Breast epithelium (tissue), 3 donors: ENCODE data around the gene PM20D1.

Experiments
- POLR2A ChIP-seq: fragments of 450-650 bp; IDR thresholded peaks from one replicate; pipeline ENCODE4 v1.6.1; 2016; ENCODE audit warnings: antibody characterized with exemption, mild to moderate bottlenecking, moderate library complexity
- POLR2AphosphoS5 ChIP-seq, 3 donors: sonication (generic); formaldehyde crosslinking; IDR thresholded peaks; one replicate each; pipeline ENCODE4 v1.6.1; 2017; ENCODE audit warnings: antibody characterized with exemption in 3 of 3

GRCh38 chr1:205880923-205881322 is 31.0 kb upstream of the PM20D1 start:
- TF ChIP-seq POLR2A = no peak
- no peak for TF ChIP-seq POLR2AphosphoS5 (IDR thresholded peaks at IDR 0.05)
